Mucosa of rectum (tissue), 2 donors: ENCODE results near the gene B4GALNT4.
A peak's percentile ranks its signal among the peaks of the same experiment; 100 is the strongest.
"Not testable (repeated sequence)": the region's sequence is repeated elsewhere in the genome, so short reads cannot be mapped to it uniquely, and the experiment has no call there.

ENCODE experiments used
- H3K27ac ChIP-seq, 2 donors: one replicate each; pipeline ENCODE4 v1.7.0; 2013; ENCODE audit warnings: inconsistent platforms in 2 of 2, low read depth in 2 of 2, low read length in 2 of 2
- H3K27me3 ChIP-seq, 2 donors: one replicate each; pipeline ENCODE4 v1.7.0; 2013; ENCODE audit warnings: low read length in 2 of 2; ENCODE audit not compliant: control insufficient read depth in 2 of 2, insufficient read depth in 2 of 2
- H3K36me3 ChIP-seq, 2 donors: one replicate each; pipeline ENCODE4 v1.7.0; 2013; ENCODE audit warnings: low read length in 2 of 2; ENCODE audit not compliant: control insufficient read depth in 2 of 2, insufficient read depth in 2 of 2
- H3K4me1 ChIP-seq, 2 donors: one replicate each; pipeline ENCODE4 v1.7.0; 2013; ENCODE audit warnings: low read length in 2 of 2, mild to moderate bottlenecking in 1 of 2; ENCODE audit not compliant: control insufficient read depth in 2 of 2, insufficient read depth in 2 of 2
- H3K4me3 ChIP-seq, 2 donors: one replicate each; pipeline ENCODE4 v1.7.0; 2013; ENCODE audit warnings: low read length in 2 of 2
- H3K9ac ChIP-seq, 2 donors: one replicate each; pipeline ENCODE4 v1.7.0; 2013; ENCODE audit warnings: low read length in 2 of 2, low read depth in 1 of 2, mild to moderate bottlenecking in 1 of 2
- H3K9me3 ChIP-seq, 2 donors: one replicate each; pipeline ENCODE4 v1.7.0; 2013; ENCODE audit warnings: low read length in 2 of 2; ENCODE audit not compliant: control insufficient read depth in 2 of 2
- donor health status: healthy.
- donor health status: Normal muscosa, but diverticular disease.

Gene B4GALNT4

GRCh38 chr11:350033-350722 lies 19.1 kb upstream of the B4GALNT4 start:
- H3K36me3 ChIP-seq, H3K9me3 ChIP-seq, H3K27me3 ChIP-seq, H3K9ac ChIP-seq, H3K4me3 ChIP-seq: not testable (repeated sequence)
- Histone ChIP-seq H3K27ac (peak overlapping the region in 1 of 2 donors; percentile 31), H3K4me1 (peaks cover 10 to 16% of the 10 kb centered on the region in 2 donors)

- Histone ChIP-seq H3K27me3 (no peaks in the 10 kb centered on the region), H3K36me3 (no peaks in the 10 kb centered on the region), H3K9me3 (no peaks in the 10 kb centered on the region), H3K4me3 (no peak overlapping the region), H3K9ac (peak overlapping the region in 1 of 2 donors; percentile 45), H3K4me1 (peaks cover 15 to 22% of the 10 kb centered on the region in 2 donors), H3K27ac (peak overlapping the region in 1 of 2 donors; percentile 31)
Observed at GRCh38 chr11:350723-351255, 18.5 kb upstream of the B4GALNT4 start.

- Histone ChIP-seq H3K27me3 (no peaks in the 10 kb centered on the region), H3K36me3 (no peaks in the 10 kb centered on the region), H3K27ac (no peak overlapping the region), H3K9me3 (no peaks in the 10 kb centered on the region), H3K4me3 (no peak overlapping the region), H3K4me1 (peaks cover 15 to 22% of the 10 kb centered on the region in 2 donors), H3K9ac (no peak overlapping the region)
Observed at GRCh38 chr11:351411-351810, 17.9 kb upstream of the B4GALNT4 start.

GRCh38 chr11:352456-353031 lies 16.8 kb upstream of the B4GALNT4 start:
- Histone ChIP-seq H3K9ac (peak overlapping the region in 1 of 2 donors; percentile 36), H3K9me3 (no peaks in the 10 kb centered on the region), H3K27ac (peak overlapping the region; percentile 73 to 78), H3K4me1 (peaks cover 15 to 22% of the 10 kb centered on the region in 2 donors), H3K36me3 (no peaks in the 10 kb centered on the region), H3K4me3 (no peak overlapping the region), H3K27me3 (peaks cover 0 to 5% of the 10 kb centered on the region in 2 donors)

GRCh38 chr11:353179-353873 lies 16.0 kb upstream of the B4GALNT4 start:
- Histone ChIP-seq H3K4me3 (no peak overlapping the region), H3K4me1 (peaks cover 15 to 22% of the 10 kb centered on the region in 2 donors), H3K27ac (peak overlapping the region; percentile 73 to 78), H3K9me3 (no peaks in the 10 kb centered on the region), H3K9ac (peak overlapping the region in 1 of 2 donors; percentile 36), H3K36me3 (no peaks in the 10 kb centered on the region), H3K27me3 (peaks cover 0 to 5% of the 10 kb centered on the region in 2 donors)

GRCh38 chr11:355581-356458 lies 13.5 kb upstream of the B4GALNT4 start:
- Histone ChIP-seq H3K9ac (peak overlapping the region; percentile 61 to 81), H3K27me3 (peaks cover 0 to 5% of the 10 kb centered on the region in 2 donors), H3K36me3 (no peaks in the 10 kb centered on the region), H3K9me3 (peaks cover 0 to 1% of the 10 kb centered on the region in 2 donors), H3K27ac (peak overlapping the region; percentile 95), H3K4me3 (peak overlapping the region; percentile 54 to 56), H3K4me1 (peaks cover 15 to 22% of the 10 kb centered on the region in 2 donors)

- no peak overlapping the region for H3K9ac ChIP-seq
Observed at GRCh38 chr11:356610-357009, 12.7 kb upstream of the B4GALNT4 start.

GRCh38 chr11:357582-357981 lies 11.7 kb upstream of the B4GALNT4 start:
- Histone ChIP-seq H3K27ac (no peak overlapping the region), H3K4me1 (peaks cover 12 to 18% of the 10 kb centered on the region in 2 donors), H3K9ac (no peak overlapping the region), H3K27me3 (peaks cover 0 to 5% of the 10 kb centered on the region in 2 donors), H3K4me3 (no peak overlapping the region), H3K36me3 (no peaks in the 10 kb centered on the region), H3K9me3 (peaks cover 0 to 4% of the 10 kb centered on the region in 2 donors)

More at GRCh38 chr11:356610-357009, 12.7 kb upstream of the B4GALNT4 start:
- Histone ChIP-seq H3K4me3 (no peak overlapping the region), H3K36me3 (no peaks in the 10 kb centered on the region), H3K27me3 (peaks cover 0 to 5% of the 10 kb centered on the region in 2 donors), H3K4me1 (peaks cover 12 to 18% of the 10 kb centered on the region in 2 donors), H3K27ac (no peak overlapping the region), H3K9me3 (peaks cover 0 to 4% of the 10 kb centered on the region in 2 donors)

GRCh38 chr11:358129-358800 lies 11.0 kb upstream of the B4GALNT4 start:
- H3K4me3 ChIP-seq = no peak overlapping the region
- no peak overlapping the region for H3K9ac ChIP-seq
- no peak overlapping the region for H3K27ac ChIP-seq
- peaks cover 0 to 5% of the 10 kb centered on the region in 2 donors for H3K27me3 ChIP-seq
- H3K9me3 ChIP-seq = peaks cover 0 to 4% of the 10 kb centered on the region in 2 donors
- peaks cover 12 to 15% of the 10 kb centered on the region in 2 donors for H3K4me1 ChIP-seq
- H3K36me3 ChIP-seq = no peaks in the 10 kb centered on the region
